K562 (cell line): ENCODE results near the gene PIK3R6.

Source experiments
- ESRRA ChIP-seq: fragments of 450-650 bp; IDR thresholded peaks from 2 replicates; pipeline ENCODE4 v1.6.1; 2014; ENCODE audit warnings: low read depth, mild to moderate bottlenecking, moderate library complexity, borderline replicate concordance
- GTF2F1 ChIP-seq: IDR thresholded peaks from 2 replicates; pipeline ENCODE4 v1.6.1; 2011; ENCODE audit warnings: low read depth, low read length, improper control_type of control experiment
- HDGF ChIP-seq: fragments of 450-650 bp; IDR thresholded peaks from 2 replicates; pipeline ENCODE4 v1.6.1; 2016
- NR2C2 ChIP-seq, 2 experiments: fragments of 200-800 bp in 1 of 2; sonication (Bioruptor generic) in 1 of 2; sonication (generic) in 1 of 2; formaldehyde crosslinking in 1 of 2; IDR thresholded peaks; 2 replicates each; pipeline versions ENCODE4 v1.6.1 to v1.8.0; 2016 to 2022; ENCODE audit warnings: mild to moderate bottlenecking in 1 of 2, missing compliant biosample characterization in 1 of 2, missing genetic modification characterization in 1 of 2, missing genetic modification reagents in 1 of 2
- POLR2A ChIP-seq: fragments of 450-650 bp; conservative IDR thresholded peaks from 2 replicates; pipeline ENCODE4 v1.6.1; 2016
- SMARCA5 ChIP-seq: fragments of 450-650 bp; IDR thresholded peaks from 2 replicates; pipeline ENCODE4 v1.6.1; 2016
- XRCC4 ChIP-seq: IDR thresholded peaks from one replicate; pipeline ENCODE4 v1.6.1; 2011; ENCODE audit not compliant: insufficient read depth, insufficient read length; ENCODE audit errors: extremely low read depth
- TF ChIP-seq, protein P1 (sequence below), 3 experiments: IDR thresholded peaks in 2 of 3; conservative IDR thresholded peaks in 1 of 3; 2 replicates each; pipeline ENCODE4 v1.5.1; 2011 to 2012; ENCODE audit warnings: low read length in 3 of 3, mild to moderate bottlenecking in 3 of 3, control low read depth in 2 of 3, improper control_type of control experiment in 1 of 3, inconsistent platforms in 1 of 3, low read depth in 1 of 3, mixed read lengths in 1 of 3, moderate library complexity in 1 of 3; ENCODE audit not compliant: insufficient read depth in 2 of 3

DNA sequence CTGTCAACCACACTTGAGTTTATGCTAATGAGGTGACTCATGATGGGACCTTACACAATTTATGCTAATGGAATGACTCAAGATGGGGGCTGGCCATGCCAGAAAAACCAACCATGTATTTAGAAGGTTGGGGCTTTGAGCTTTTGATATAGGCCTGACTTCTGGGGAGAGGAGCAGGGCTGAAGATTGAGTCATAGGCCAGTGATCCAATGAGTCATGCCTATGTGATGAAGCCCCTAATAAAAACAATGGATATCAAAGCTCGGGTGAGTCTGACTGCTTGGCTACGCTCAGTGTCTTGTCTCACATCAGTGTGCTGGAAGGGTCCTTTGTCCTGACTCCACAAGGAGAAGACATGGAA is 75.6 kb downstream of the PIK3R6 start:
- TF ChIP-seq POLR2A (no peak), GTF2F1 (no peak), NR2C2 (CRISPR knock-in tag; IDR thresholded peaks at IDR 0.05) (no peak), NR2C2 (tag; IDR thresholded peaks at IDR 0.05) (no peak), ESRRA (no peak), XRCC4 (no peak), HDGF (no peak), SMARCA5 (no peak)
- TF ChIP-seq, protein P1, sequence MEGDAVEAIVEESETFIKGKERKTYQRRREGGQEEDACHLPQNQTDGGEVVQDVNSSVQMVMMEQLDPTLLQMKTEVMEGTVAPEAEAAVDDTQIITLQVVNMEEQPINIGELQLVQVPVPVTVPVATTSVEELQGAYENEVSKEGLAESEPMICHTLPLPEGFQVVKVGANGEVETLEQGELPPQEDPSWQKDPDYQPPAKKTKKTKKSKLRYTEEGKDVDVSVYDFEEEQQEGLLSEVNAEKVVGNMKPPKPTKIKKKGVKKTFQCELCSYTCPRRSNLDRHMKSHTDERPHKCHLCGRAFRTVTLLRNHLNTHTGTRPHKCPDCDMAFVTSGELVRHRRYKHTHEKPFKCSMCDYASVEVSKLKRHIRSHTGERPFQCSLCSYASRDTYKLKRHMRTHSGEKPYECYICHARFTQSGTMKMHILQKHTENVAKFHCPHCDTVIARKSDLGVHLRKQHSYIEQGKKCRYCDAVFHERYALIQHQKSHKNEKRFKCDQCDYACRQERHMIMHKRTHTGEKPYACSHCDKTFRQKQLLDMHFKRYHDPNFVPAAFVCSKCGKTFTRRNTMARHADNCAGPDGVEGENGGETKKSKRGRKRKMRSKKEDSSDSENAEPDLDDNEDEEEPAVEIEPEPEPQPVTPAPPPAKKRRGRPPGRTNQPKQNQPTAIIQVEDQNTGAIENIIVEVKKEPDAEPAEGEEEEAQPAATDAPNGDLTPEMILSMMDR (IDR thresholded peaks at IDR 0.05 in 2 of 3, conservative IDR thresholded peaks at IDR 0.05 in 1 of 3; ENCODE audit: insufficient read depth in 2 of 3, low read depth in 1 of 3, low read length in 3 of 3), result no peak
